Stomach (tissue), 4 donors: Measurements from ENCODE around the gene FYN.

Source experiments
- CTCF ChIP-seq, 7 experiments: fragments of 450-650 bp in 4 of 7; fragments of 200-600 bp in 3 of 7; sonication (generic) in 3 of 7; IDR thresholded peaks; one replicate each; pipeline ENCODE4 v1.5.1; 2016 to 2019; ENCODE audit warnings: antibody characterized with exemption in 7 of 7, control low read depth in 2 of 7, mild to moderate bottlenecking in 1 of 7
- EP300 ChIP-seq: sonication (generic); formaldehyde crosslinking; IDR thresholded peaks from one replicate; pipeline ENCODE4 v1.6.1; 2017; ENCODE audit warnings: antibody characterized with exemption
- POLR2A ChIP-seq, 4 donors: fragments of 450-650 bp; IDR thresholded peaks; one replicate each; pipeline ENCODE4 v1.6.1; 2016; ENCODE audit warnings: antibody characterized with exemption in 4 of 4, control low read depth in 2 of 4, mild to moderate bottlenecking in 1 of 4, moderate library complexity in 1 of 4
- POLR2AphosphoS5 ChIP-seq, 3 donors: sonication (generic); formaldehyde crosslinking; IDR thresholded peaks; one replicate each; pipeline ENCODE4 v1.6.1; 2016; ENCODE audit warnings: antibody characterized with exemption in 3 of 3

GRCh38 chr6:111692327-111693164 is 180.7 kb downstream of the FYN start:
- TF ChIP-seq EP300 = no peak
- TF ChIP-seq CTCF (IDR thresholded peaks at IDR 0.05) = no peak
- TF ChIP-seq POLR2A (IDR thresholded peaks at IDR 0.05) = no peak
- peak in 1 of 3 donors; percentile 12 for TF ChIP-seq POLR2AphosphoS5 (IDR thresholded peaks at IDR 0.05)
